Endothelial cell of umbilical vein (primary cell): Measurements from ENCODE around the gene EEIG1.

Experiments
- JUN ChIP-seq: IDR thresholded peaks from 2 replicates; pipeline ENCODE4 v1.6.1; 2011; ENCODE audit warnings: borderline replicate concordance, low read depth; ENCODE audit not compliant: insufficient read length, insufficient read depth
- MYC ChIP-seq: IDR thresholded peaks from one replicate; pipeline ENCODE4 v1.6.1; 2011; ENCODE audit warnings: mild to moderate bottlenecking, low read depth, low read length
- TF ChIP-seq, protein P1 (sequence below), 2 donors: IDR thresholded peaks; 1 replicate in 1 of 2; 2 replicates in 1 of 2; pipeline ENCODE4 v1.5.1; 2011; ENCODE audit warnings: low read length in 2 of 2, mild to moderate bottlenecking in 2 of 2, moderate library complexity in 2 of 2, control low read depth in 1 of 2, inconsistent platforms in 1 of 2, low read depth in 1 of 2; ENCODE audit not compliant: insufficient read depth in 1 of 2; ENCODE audit errors: extremely low read depth in 1 of 2

DNA sequence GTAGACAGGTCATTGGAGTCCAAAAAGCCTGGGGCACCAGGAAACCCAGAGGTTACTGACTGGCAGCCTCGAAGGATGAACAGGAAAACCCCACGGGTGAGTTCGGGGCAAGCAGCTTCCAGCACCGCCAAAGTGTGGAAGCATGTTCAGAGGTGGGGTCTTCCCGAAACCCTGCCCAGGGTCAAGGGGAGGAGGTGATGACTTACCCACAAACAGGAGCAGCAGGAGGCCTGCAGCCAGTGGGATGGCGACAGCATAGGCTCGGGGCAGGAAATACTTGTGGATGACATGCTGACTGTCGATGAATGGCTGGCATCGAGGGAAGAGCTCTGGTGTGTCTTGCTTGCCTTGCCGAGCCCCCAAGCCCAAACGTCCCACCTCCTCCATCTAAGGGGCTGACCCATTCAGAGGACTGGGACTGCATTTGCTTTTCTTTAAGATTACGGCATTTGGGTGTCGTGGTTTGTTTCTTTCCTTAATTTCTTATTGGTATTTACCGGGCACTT is 44.4 kb downstream of the EEIG1 start:
- TF ChIP-seq, protein P1, sequence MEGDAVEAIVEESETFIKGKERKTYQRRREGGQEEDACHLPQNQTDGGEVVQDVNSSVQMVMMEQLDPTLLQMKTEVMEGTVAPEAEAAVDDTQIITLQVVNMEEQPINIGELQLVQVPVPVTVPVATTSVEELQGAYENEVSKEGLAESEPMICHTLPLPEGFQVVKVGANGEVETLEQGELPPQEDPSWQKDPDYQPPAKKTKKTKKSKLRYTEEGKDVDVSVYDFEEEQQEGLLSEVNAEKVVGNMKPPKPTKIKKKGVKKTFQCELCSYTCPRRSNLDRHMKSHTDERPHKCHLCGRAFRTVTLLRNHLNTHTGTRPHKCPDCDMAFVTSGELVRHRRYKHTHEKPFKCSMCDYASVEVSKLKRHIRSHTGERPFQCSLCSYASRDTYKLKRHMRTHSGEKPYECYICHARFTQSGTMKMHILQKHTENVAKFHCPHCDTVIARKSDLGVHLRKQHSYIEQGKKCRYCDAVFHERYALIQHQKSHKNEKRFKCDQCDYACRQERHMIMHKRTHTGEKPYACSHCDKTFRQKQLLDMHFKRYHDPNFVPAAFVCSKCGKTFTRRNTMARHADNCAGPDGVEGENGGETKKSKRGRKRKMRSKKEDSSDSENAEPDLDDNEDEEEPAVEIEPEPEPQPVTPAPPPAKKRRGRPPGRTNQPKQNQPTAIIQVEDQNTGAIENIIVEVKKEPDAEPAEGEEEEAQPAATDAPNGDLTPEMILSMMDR (IDR thresholded peaks at IDR 0.05; ENCODE audit: extremely low read depth in 1 of 2, insufficient read depth in 1 of 2, low read depth in 1 of 2, low read length in 2 of 2) = no peak
- TF ChIP-seq MYC = no peak
- TF ChIP-seq JUN = no peak
